GM23338 (cell line): ENCODE results near the gene SFXN5. TPM values are rescaled to one million over a fixed set of nuclear protein-coding genes. Genes with fewer than 3 reads are reported as not detected.
A peak's percentile ranks its signal among the peaks of the same experiment; 100 is the strongest.

Source experiments
- ATAC-seq: fragments of 200-7000 bp; cut with Tn5 transposase; 3 replicates; pipeline ENCODE4 v1.9.1; 2020
- DNase-seq: peaks from one replicate; pipeline ENCODE4 v3.0.0-alpha.2; 2015; ENCODE audit warnings: low spot score
- H2AFZ ChIP-seq: fragments of 200-600 bp; sonication (generic); 2 replicates; pipeline ENCODE4 v1.8.0; 2016; ENCODE audit warnings: antibody characterized with exemption, mild to moderate bottlenecking, moderate library complexity
- H3F3A ChIP-seq: fragments of 200-600 bp; sonication (generic); replicated peaks from 2 replicates; pipeline ENCODE4 v1.8.0; 2017; ENCODE audit warnings: antibody characterized with exemption, mixed run types, low read depth
- H3K27ac ChIP-seq: fragments of 200-600 bp; sonication (generic); 2 replicates; pipeline ENCODE4 v1.6.1; 2016; ENCODE audit warnings: low read depth
- H3K27me3 ChIP-seq: fragments of 200-600 bp; sonication (generic); 2 replicates; pipeline ENCODE4 v1.8.0; 2016; ENCODE audit warnings: mild to moderate bottlenecking, mixed run types, moderate library complexity; ENCODE audit not compliant: insufficient read depth
- H3K36me3 ChIP-seq: fragments of 200-600 bp; sonication (generic); 2 replicates; pipeline ENCODE4 v1.8.0; 2016; ENCODE audit warnings: mild to moderate bottlenecking; ENCODE audit not compliant: insufficient read depth
- H3K4me1 ChIP-seq: fragments of 200-600 bp; sonication (generic); 2 replicates; pipeline ENCODE4 v1.8.0; 2016; ENCODE audit warnings: mild to moderate bottlenecking, moderate library complexity; ENCODE audit not compliant: insufficient read depth
- H3K4me2 ChIP-seq: fragments of 200-600 bp; sonication (generic); 2 replicates; pipeline ENCODE4 v1.7.1; 2017; ENCODE audit warnings: mixed run types
- H3K4me3 ChIP-seq: fragments of 200-600 bp; sonication (generic); 2 replicates; pipeline ENCODE4 v1.6.1; 2016; ENCODE audit warnings: mixed run types
- H3K79me2 ChIP-seq: fragments of 200-600 bp; sonication (generic); replicated peaks from 2 replicates; pipeline ENCODE4 v1.8.0; 2017; ENCODE audit warnings: mild to moderate bottlenecking; ENCODE audit not compliant: insufficient read depth
- H3K9me2 ChIP-seq: fragments of 200-600 bp; sonication (generic); 2 replicates; pipeline ENCODE4 v1.8.0; 2017; ENCODE audit not compliant: insufficient read depth
- H4K20me1 ChIP-seq: fragments of 200-600 bp; sonication (generic); replicated peaks from 2 replicates; pipeline ENCODE4 v1.8.0; 2017; ENCODE audit warnings: mild to moderate bottlenecking; ENCODE audit not compliant: insufficient read depth
- H3K27ac Mint-ChIP-seq: 2 replicates; pipeline ENCODE4 v1.8.0; 2020; ENCODE audit warnings: inconsistent platforms, mild to moderate bottlenecking, moderate library complexity, mixed read lengths
- H3K27me3 Mint-ChIP-seq: 3 replicates; pipeline ENCODE4 v1.8.0; 2022; ENCODE audit warnings: low read depth, mild to moderate bottlenecking, moderate library complexity, mixed read lengths, inconsistent platforms; ENCODE audit not compliant: insufficient read depth, poor library complexity
- H3K36me3 Mint-ChIP-seq: 3 replicates; pipeline ENCODE4 v1.8.0; 2021; ENCODE audit warnings: low read depth, mild to moderate bottlenecking, inconsistent platforms, moderate library complexity, mixed read lengths
- H3K4me1 Mint-ChIP-seq: 3 replicates; pipeline ENCODE4 v1.8.0; 2020; ENCODE audit warnings: mild to moderate bottlenecking, inconsistent platforms, mixed read lengths
- H3K4me3 Mint-ChIP-seq: 3 replicates; pipeline ENCODE4 v1.8.0; 2021; ENCODE audit warnings: moderate library complexity, mild to moderate bottlenecking, inconsistent platforms, mixed read lengths
- H3K9me3 Mint-ChIP-seq: 3 replicates; pipeline ENCODE4 v1.8.0; 2020; ENCODE audit warnings: moderate library complexity, mild to moderate bottlenecking, inconsistent platforms, mixed read lengths
- CTCF ChIP-seq, 2 experiments: fragments of 200-600 bp in 1 of 2; sonication (generic) in 1 of 2; conservative IDR thresholded peaks; 2 replicates each; pipeline versions ENCODE4 v1.5.1 to v1.6.1; 2016 to 2017; ENCODE audit warnings: antibody characterized with exemption in 2 of 2, low read depth in 2 of 2, mild to moderate bottlenecking in 2 of 2, moderate library complexity in 1 of 2
- EZH2phosphoT487 ChIP-seq: fragments of 200-600 bp; sonication (generic); IDR thresholded peaks from one replicate; pipeline ENCODE4 v1.8.1; 2018; ENCODE audit warnings: antibody characterized with exemption; ENCODE audit not compliant: unreplicated experiment
- NANOG ChIP-seq: IDR thresholded peaks from 2 replicates; pipeline ENCODE4 v1.6.1; 2016; ENCODE audit warnings: antibody characterized with exemption, borderline replicate concordance
- POLR2AphosphoS5 ChIP-seq: IDR thresholded peaks from 2 replicates; pipeline ENCODE4 v1.6.1; 2016; ENCODE audit warnings: antibody characterized with exemption, low read depth
- REST ChIP-seq: IDR thresholded peaks from one replicate; pipeline ENCODE4 v1.6.1; 2018; ENCODE audit warnings: antibody characterized with exemption; ENCODE audit not compliant: unreplicated experiment
- STAT1 ChIP-seq: IDR thresholded peaks from one replicate; pipeline ENCODE4 v1.6.1; 2016; ENCODE audit warnings: antibody characterized with exemption; ENCODE audit not compliant: unreplicated experiment
- ZNF331 ChIP-seq: fragments of 250-450 bp; sonication (Bioruptor Pico); IDR thresholded peaks from 2 replicates; pipeline ENCODE4 v1.5.0; 2020; ENCODE audit warnings: low read depth, mild to moderate bottlenecking, moderate library complexity
- polyA plus RNA-seq: library from polyadenylated mRNA; unstranded; fragments of >200 nt; fragmentation: Nextera tagmentation; extraction: Ambion mirVana; gene quantifications from 2 replicates; pipeline ENCODE4 v1.2.1, GENCODE V29; 2016
- total RNA-seq: library from RNA; depleted of rRNA; stranded (reverse); fragments of >200 nt; shearing (Covaris generic); gene quantifications from 2 replicates; pipeline ENCODE4 v1.2.3, GENCODE V29; 2014

The SFXN5 gene
- total and polyA plus RNA-seq, 2 experiments from 2014 or later, result 23.6 to 25.8 TPM

DNA sequence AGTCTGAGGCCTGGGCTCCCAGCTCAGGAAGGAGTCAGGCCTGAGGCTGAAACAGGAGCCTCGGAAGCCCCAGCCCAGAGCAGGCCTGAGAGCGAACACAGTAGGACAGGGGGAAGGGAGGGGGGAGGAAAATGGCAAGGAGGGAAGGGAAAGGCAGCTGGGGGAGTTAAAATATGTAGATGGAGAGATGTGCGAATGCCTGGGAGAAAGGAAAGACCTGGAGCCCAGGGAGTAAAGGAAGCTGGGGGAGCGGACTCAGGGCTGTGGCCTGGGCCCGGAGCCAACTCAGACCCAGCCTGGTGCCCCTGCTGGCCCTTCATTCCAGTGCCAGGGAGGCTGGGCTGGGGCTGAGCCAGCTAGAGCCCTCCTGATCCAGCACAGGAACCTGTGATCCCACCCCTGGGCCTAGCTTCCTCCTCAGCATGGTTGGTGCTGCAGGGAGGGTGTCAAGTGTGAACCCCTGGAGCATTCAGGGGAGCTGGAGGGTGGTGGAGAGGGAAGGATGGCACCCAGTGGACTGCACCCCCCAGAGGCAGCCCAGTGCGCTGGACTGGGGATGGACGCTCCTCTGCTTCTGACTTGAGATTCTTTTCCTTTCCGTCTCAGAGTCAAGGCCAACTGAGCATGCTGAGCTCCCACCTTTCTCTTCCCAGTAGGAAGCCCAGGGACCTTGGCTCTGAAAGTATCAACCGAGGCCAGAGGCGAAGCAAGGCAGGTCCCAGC, 107.9 kb downstream of the SFXN5 start:
- no peaks in the 10 kb centered on the region for H3K9me3 Mint-ChIP-seq
- no peaks in the 10 kb centered on the region for H3K36me3 ChIP-seq
- peak overlapping the region; percentile 61 for H3K4me2 ChIP-seq
- ATAC-seq (peak; percentile 84), DNase-seq (peak; percentile 95)
- H3K27ac ChIP-seq, result peak overlapping the region; percentile 81
- H2AFZ ChIP-seq, result no peak overlapping the region
- no peaks in the 10 kb centered on the region for H3K79me2 ChIP-seq
- H3K4me3 ChIP-seq, result no peak overlapping the region
- peaks cover 26% of the 10 kb centered on the region; the same call in 1 of the 2 replicates for H3K4me1 ChIP-seq
- no peaks in the 10 kb centered on the region for H3K27me3 ChIP-seq
- H3K4me3 Mint-ChIP-seq, result peak overlapping the region; percentile 47; the same call in 2 of the 3 replicates
- no peaks in the 10 kb centered on the region for H3K9me2 ChIP-seq
- peaks cover 61% of the 10 kb centered on the region for H3K4me1 Mint-ChIP-seq
- peaks cover 34% of the 10 kb centered on the region for H3K27me3 Mint-ChIP-seq
- TF ChIP-seq ZNF331 (CRISPR knock-in tag), result no peak
- TF ChIP-seq REST, result no peak
- no peak for TF ChIP-seq EZH2phosphoT487
- TF ChIP-seq CTCF (conservative IDR thresholded peaks at IDR 0.05; ENCODE audit: low read depth in 2 of 2), result 0 out of 4 replicates have a peak, but pooled peaks of 1 of the 2 experiments have one; percentile 13
- no peak for TF ChIP-seq STAT1
- no peak for TF ChIP-seq POLR2AphosphoS5
- H3K27ac Mint-ChIP-seq, result peak overlapping the region; percentile 92
- peaks cover 8% of the 10 kb centered on the region; the same call in 2 of the 3 replicates for H3K36me3 Mint-ChIP-seq
- no peaks in the 10 kb centered on the region for H3F3A ChIP-seq
- H4K20me1 ChIP-seq, result no peaks in the 10 kb centered on the region

GRCh38 chr2:72962911-72963310, 108.6 kb downstream of the SFXN5 start:
- Histone ChIP-seq H3K4me3 (no peak overlapping the region), H3K79me2 (no peaks in the 10 kb centered on the region), H4K20me1 (no peaks in the 10 kb centered on the region), H3K27ac (peak overlapping the region; percentile 81), H3F3A (no peaks in the 10 kb centered on the region), H3K4me2 (peak overlapping the region; percentile 61), H3K27me3 (no peaks in the 10 kb centered on the region), H2AFZ (no peak overlapping the region), H3K36me3 (no peaks in the 10 kb centered on the region), H3K4me1 (peaks cover 26% of the 10 kb centered on the region; the same call in 1 of the 2 replicates), H3K9me2 (no peaks in the 10 kb centered on the region)
- Mint-ChIP-seq H3K27ac (peak overlapping the region; percentile 92), H3K36me3 (peaks cover 8% of the 10 kb centered on the region; the same call in 2 of the 3 replicates), H3K4me3 (peak overlapping the region; percentile 47; the same call in 2 of the 3 replicates), H3K27me3 (peaks cover 35% of the 10 kb centered on the region), H3K4me1 (peaks cover 61% of the 10 kb centered on the region), H3K9me3 (no peaks in the 10 kb centered on the region)
- ATAC-seq (peak; percentile 3; the same call in 2 of the 3 replicates), DNase-seq (no peak)
- TF ChIP-seq NANOG (no peak), REST (no peak), CTCF (conservative IDR thresholded peaks at IDR 0.05; ENCODE audit: low read depth in 2 of 2) (no peak)
